Measurements from ENCODE around the gene PDK4.
"Not testable (repeated sequence)": the region's sequence is repeated elsewhere in the genome, so short reads cannot be mapped to it uniquely, and the experiment has no call there.

The PDK4 gene

DNA sequence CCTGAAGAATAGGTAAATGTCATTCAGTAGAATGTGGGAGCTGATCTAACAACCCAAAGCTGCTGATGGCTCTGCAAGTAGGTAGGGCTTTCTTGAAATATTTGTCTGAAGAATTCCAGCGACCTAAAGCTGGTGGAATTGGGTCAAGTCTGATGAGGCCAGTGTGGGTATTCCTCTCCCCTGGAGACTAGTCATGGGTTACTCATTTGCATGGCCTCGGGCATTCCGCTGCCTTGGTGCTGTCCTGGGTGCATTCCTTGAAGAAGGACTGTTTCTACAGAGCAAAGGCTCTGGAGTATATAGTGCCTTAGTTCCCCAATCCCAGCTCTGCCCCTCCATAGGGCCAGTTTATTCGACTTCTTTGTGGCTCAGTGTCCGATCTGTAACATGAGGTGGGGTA, 19.2 kb downstream of the PDK4 start:
- H3K36me3 ChIP-seq: no peaks in the 10 kb centered on the region
- DNase-seq: no peak
- no peaks in the 10 kb centered on the region for H3K4me1 ChIP-seq
- TF ChIP-seq, protein P1, sequence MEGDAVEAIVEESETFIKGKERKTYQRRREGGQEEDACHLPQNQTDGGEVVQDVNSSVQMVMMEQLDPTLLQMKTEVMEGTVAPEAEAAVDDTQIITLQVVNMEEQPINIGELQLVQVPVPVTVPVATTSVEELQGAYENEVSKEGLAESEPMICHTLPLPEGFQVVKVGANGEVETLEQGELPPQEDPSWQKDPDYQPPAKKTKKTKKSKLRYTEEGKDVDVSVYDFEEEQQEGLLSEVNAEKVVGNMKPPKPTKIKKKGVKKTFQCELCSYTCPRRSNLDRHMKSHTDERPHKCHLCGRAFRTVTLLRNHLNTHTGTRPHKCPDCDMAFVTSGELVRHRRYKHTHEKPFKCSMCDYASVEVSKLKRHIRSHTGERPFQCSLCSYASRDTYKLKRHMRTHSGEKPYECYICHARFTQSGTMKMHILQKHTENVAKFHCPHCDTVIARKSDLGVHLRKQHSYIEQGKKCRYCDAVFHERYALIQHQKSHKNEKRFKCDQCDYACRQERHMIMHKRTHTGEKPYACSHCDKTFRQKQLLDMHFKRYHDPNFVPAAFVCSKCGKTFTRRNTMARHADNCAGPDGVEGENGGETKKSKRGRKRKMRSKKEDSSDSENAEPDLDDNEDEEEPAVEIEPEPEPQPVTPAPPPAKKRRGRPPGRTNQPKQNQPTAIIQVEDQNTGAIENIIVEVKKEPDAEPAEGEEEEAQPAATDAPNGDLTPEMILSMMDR (IDR thresholded peaks at IDR 0.05; ENCODE audit: low read depth, low read length): no peak
- H3K9me3 ChIP-seq: no peaks in the 10 kb centered on the region
- H3K27me3 ChIP-seq: no peaks in the 10 kb centered on the region; the same call in 1 of the 2 replicates
- H3K4me3 ChIP-seq (ENCODE audit: low read depth, low read length): no peak overlapping the region

DNA sequence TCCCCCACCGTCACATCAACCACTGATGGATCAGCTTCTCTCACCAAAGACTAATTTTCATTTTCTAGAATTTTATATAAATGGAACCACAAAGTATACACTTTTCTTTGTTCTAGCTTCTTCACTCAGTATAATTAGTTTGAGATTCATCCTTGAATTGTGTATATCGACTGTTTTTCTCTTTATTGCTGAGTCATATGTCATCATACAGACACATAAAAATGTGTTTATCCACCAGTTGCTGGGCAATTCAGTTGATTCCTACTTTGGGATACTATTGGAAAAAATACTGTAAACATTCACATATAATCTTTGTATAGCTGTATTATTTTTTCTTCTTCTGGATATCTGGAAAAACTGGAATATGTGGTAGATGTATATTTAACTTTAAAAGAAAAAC, 26.6 kb downstream of the PDK4 start:
- TF ChIP-seq, protein P1 (IDR thresholded peaks at IDR 0.05; ENCODE audit: low read depth, low read length): no peak
- Histone ChIP-seq H3K4me1 (no peaks in the 10 kb centered on the region), H3K4me3 (ENCODE audit: low read depth, low read length) (no peak overlapping the region), H3K36me3 (no peaks in the 10 kb centered on the region), H3K9me3 (no peaks in the 10 kb centered on the region), H3K27me3 (peaks cover 5% of the 10 kb centered on the region)
- DNase-seq: no peak

DNA sequence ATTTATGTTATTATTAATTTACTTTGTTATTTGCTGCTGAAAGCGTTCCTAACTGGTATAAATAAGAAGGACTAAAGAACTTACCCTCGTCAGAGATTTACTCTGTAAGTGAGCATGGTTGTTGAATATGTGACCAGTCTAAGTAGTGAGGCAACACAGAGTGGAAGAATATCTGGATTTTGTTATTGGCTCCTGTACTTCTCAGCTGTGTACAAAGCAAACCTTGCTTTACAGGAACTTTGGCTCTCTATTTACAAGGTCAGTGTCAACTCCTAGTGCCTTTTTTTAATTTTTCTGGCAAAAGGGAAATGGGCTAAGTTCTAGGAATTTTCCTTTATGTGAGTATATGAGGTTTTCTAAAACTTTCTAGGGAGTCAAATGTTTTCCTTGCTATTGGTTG, 35.6 kb downstream of the PDK4 start:
- no peak overlapping the region for H3K4me3 ChIP-seq (ENCODE audit: low read depth, low read length)
- TF ChIP-seq, protein P1 (IDR thresholded peaks at IDR 0.05; ENCODE audit: low read depth, low read length): no peak
- H3K36me3 ChIP-seq: no peaks in the 10 kb centered on the region
- DNase-seq: no peak
- no peaks in the 10 kb centered on the region for H3K4me1 ChIP-seq
- H3K9me3 ChIP-seq: no peaks in the 10 kb centered on the region
- peaks cover 6% of the 10 kb centered on the region; the same call in 1 of the 2 replicates for H3K27me3 ChIP-seq

DNA sequence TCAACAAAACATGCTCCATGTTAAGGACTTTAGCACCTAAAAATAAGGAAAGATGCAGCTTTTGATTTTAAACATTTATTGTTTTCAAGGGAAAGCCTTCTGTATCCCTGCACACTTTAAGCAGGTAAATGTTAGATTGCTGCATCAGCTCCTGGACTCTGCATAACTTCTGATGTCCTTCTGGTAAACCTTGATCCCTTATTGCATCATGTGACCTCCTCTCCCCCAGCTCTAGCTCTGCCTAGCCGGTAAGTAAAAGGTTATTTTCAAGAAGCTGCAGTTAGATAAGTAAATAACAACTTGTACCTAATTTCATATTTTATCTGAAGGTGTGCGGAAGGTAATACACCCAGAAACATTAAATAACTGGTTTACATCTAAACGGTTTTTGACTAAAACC, 37.5 kb downstream of the PDK4 start:
- no peaks in the 10 kb centered on the region for H3K4me1 ChIP-seq
- H3K9me3 ChIP-seq: no peaks in the 10 kb centered on the region
- no peak for DNase-seq
- TF ChIP-seq, protein P1 (IDR thresholded peaks at IDR 0.05; ENCODE audit: low read depth, low read length): no peak
- H3K4me3 ChIP-seq (ENCODE audit: low read depth, low read length): no peak overlapping the region
- no peaks in the 10 kb centered on the region for H3K36me3 ChIP-seq
- H3K27me3 ChIP-seq: peaks cover 12% of the 10 kb centered on the region

DNA sequence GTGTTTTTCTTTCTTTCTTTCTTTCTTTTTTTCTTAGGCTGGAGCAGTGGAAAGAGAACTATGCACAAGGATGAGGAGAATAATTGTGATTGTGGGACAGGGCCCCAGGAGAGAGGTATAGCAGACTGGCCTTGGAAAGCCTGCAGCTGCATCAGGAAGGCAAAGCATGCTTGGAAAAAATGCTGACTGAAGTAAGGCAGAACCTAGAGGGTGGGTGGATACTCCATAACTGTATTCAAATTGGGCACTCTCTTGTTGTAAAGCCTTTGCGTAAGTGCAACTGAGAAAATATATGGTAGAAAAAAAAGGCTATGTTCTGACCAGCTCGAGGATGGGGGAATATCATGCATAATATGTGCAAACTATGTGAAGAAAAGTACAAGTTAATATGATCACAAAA, 39.5 kb downstream of the PDK4 start:
- TF ChIP-seq, protein P1 (IDR thresholded peaks at IDR 0.05; ENCODE audit: low read depth, low read length): no peak
- H3K4me3 ChIP-seq (ENCODE audit: low read depth, low read length): no peak overlapping the region

DNA sequence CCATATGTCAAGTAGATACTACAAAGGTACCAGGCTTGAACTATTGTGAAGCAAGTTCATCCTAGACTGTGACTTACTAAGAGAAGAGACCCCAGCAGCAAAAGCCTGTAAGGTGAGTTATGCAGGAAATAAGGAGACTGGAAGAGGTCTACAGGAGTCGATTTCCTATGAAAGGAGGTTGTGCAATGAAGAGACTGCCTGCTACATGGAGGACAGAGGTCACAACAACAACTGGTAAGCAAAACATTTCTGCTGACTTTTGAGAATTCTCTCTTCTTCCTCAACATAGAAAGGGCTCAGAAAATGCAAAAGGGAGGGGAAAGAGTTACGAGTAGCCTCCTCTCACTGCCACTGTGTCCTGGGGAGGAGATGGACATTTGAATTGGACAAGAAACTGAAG, 42.4 kb downstream of the PDK4 start:
- TF ChIP-seq, protein P1 (IDR thresholded peaks at IDR 0.05; ENCODE audit: low read depth, low read length): no peak
- no peak for DNase-seq
- Histone ChIP-seq H3K36me3 (no peaks in the 10 kb centered on the region), H3K4me3 (ENCODE audit: low read depth, low read length) (no peak overlapping the region), H3K27me3 (peaks cover 8% of the 10 kb centered on the region), H3K9me3 (no peaks in the 10 kb centered on the region), H3K4me1 (no peaks in the 10 kb centered on the region)

More for the DNA sequence above, 39.5 kb downstream of the PDK4 start:
- DNase-seq: no peak
- Histone ChIP-seq H3K4me1 (no peaks in the 10 kb centered on the region), H3K36me3 (no peaks in the 10 kb centered on the region), H3K27me3 (peaks cover 12% of the 10 kb centered on the region), H3K9me3 (no peaks in the 10 kb centered on the region)

DNA sequence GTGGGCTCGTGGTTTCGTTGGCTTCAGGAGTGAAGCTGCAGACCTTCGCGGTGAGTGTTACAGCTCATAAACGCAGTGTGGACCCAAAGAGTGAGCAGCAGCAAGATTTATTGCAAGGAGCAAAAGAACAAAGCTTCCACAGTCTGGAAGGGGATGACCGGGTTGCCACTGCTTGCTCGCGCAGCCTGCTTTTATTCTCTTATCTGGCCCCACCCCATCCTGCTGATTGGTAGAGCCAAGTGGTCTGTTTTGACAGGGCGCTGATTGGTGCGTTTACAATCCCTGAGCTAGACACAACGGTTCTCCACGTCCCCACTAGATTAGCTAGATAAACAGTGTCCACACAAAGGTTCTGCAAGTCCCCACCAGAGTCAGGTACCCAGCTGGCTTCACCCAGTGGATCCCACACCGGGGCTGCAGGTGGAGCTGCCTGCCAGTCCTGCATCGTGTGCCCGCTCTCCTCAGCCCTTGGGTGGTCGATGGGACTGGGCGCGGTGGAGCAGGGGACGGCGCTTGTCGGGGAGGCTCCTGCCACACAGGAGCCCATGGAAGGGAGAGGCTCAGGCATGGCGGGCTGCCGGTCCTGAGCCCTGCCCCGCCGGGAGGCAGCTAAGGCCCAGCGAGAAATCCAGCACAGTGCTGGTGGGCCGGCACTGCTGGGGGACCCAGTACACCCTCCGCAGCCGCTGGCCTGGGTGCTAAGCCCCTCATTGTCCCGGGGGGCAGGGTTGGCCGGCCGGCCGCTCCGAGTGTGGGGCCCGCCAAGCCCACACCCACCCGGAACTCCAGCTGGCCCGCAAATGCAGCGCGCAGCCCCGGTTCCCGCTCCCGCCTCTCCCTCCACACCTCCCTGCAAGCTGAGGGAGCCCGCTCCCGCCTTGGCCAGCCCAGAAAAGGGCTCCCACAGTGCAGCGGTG, 44.0 kb downstream of the PDK4 start:
- H3K36me3 ChIP-seq; H3K9me3 ChIP-seq; H3K27me3 ChIP-seq; DNase-seq; H3K4me1 ChIP-seq; H3K4me3 ChIP-seq (ENCODE audit: low read depth, low read length): not testable (repeated sequence)
